ENCODE data around the gene LRRIQ1. TPM values are rescaled to one million over a fixed set of nuclear protein-coding genes. Genes with fewer than 3 reads are reported as not detected.
"Not testable (repeated sequence)": the region's sequence is repeated elsewhere in the genome, so short reads cannot be mapped to it uniquely, and the experiment has no call there.

Gene LRRIQ1
- total RNA-seq, 2 donors from 2014 or later, result 0.12 TPM; not detected in 1

GRCh38 chr12:85179680-85180270, 143.6 kb downstream of the LRRIQ1 start:
- no peak for DNase-seq (ENCODE audit: low spot score)
- no peaks in the 10 kb centered on the region for H3K27me3 ChIP-seq
- H3K4me1 ChIP-seq, result no peaks in the 10 kb centered on the region
- H3K27ac ChIP-seq, result no peak overlapping the region
- H3K36me3 ChIP-seq, result no peaks in the 10 kb centered on the region
- TF ChIP-seq CTCF (IDR thresholded peaks at IDR 0.05), result no peak
- no peaks in the 10 kb centered on the region for H3K9me3 ChIP-seq
- no peak overlapping the region for H3K4me3 ChIP-seq

- H3K27ac ChIP-seq, result no peak overlapping the region
- no peak for DNase-seq (ENCODE audit: low spot score)
- H3K27me3 ChIP-seq, result no peaks in the 10 kb centered on the region
- no peaks in the 10 kb centered on the region for H3K4me1 ChIP-seq
- no peak overlapping the region for H3K4me3 ChIP-seq
- H3K36me3 ChIP-seq, result no peaks in the 10 kb centered on the region
- no peak for TF ChIP-seq CTCF (IDR thresholded peaks at IDR 0.05)
- H3K9me3 ChIP-seq, result no peaks in the 10 kb centered on the region
Observed at GRCh38 chr12:85182699-85183098, 146.5 kb downstream of the LRRIQ1 start.

GRCh38 chr12:85183855-85184254, 147.7 kb downstream of the LRRIQ1 start:
- Histone ChIP-seq H3K4me1 (no peaks in the 10 kb centered on the region), H3K27me3 (no peaks in the 10 kb centered on the region), H3K9me3 (no peaks in the 10 kb centered on the region), H3K36me3 (no peaks in the 10 kb centered on the region), H3K27ac (no peak overlapping the region), H3K4me3 (no peak overlapping the region)
- TF ChIP-seq CTCF (IDR thresholded peaks at IDR 0.05), result no peak
- DNase-seq (ENCODE audit: low spot score), result no peak

GRCh38 chr12:85186236-85186635, 150.1 kb downstream of the LRRIQ1 start:
- H3K27ac ChIP-seq, result no peak overlapping the region
- DNase-seq (ENCODE audit: low spot score), result no peak
- H3K9me3 ChIP-seq, result no peaks in the 10 kb centered on the region
- H3K4me3 ChIP-seq, result no peak overlapping the region
- H3K4me1 ChIP-seq, result no peaks in the 10 kb centered on the region
- TF ChIP-seq CTCF (IDR thresholded peaks at IDR 0.05), result no peak
- no peaks in the 10 kb centered on the region for H3K27me3 ChIP-seq
- no peaks in the 10 kb centered on the region for H3K36me3 ChIP-seq

GRCh38 chr12:85188619-85189018, 152.5 kb downstream of the LRRIQ1 start:
- no peak for TF ChIP-seq CTCF (IDR thresholded peaks at IDR 0.05)
- H3K4me3 ChIP-seq, result no peak overlapping the region
- H3K4me1 ChIP-seq, result no peaks in the 10 kb centered on the region

GRCh38 chr12:85190728-85191127, 154.6 kb downstream of the LRRIQ1 start:
- Histone ChIP-seq H3K27ac (no peak overlapping the region), H3K36me3 (no peaks in the 10 kb centered on the region), H3K4me1 (no peaks in the 10 kb centered on the region), H3K4me3 (no peak overlapping the region), H3K27me3 (no peaks in the 10 kb centered on the region), H3K9me3 (no peaks in the 10 kb centered on the region)
- TF ChIP-seq CTCF (IDR thresholded peaks at IDR 0.05), result no peak
- no peak for DNase-seq (ENCODE audit: low spot score)

More at GRCh38 chr12:85188619-85189018, 152.5 kb downstream of the LRRIQ1 start:
- H3K9me3 ChIP-seq, result no peaks in the 10 kb centered on the region
- no peak overlapping the region for H3K27ac ChIP-seq
- no peaks in the 10 kb centered on the region for H3K36me3 ChIP-seq
- no peak for DNase-seq (ENCODE audit: low spot score)
- no peaks in the 10 kb centered on the region for H3K27me3 ChIP-seq

- H3K27me3 ChIP-seq, result not testable (repeated sequence)
Observed at GRCh38 chr12:85203809-85204208, 167.7 kb downstream of the LRRIQ1 start.

More at GRCh38 chr12:85203809-85204208, 167.7 kb downstream of the LRRIQ1 start:
- H3K4me3 ChIP-seq; H3K9me3 ChIP-seq; H3K27ac ChIP-seq; H3K36me3 ChIP-seq; H3K4me1 ChIP-seq; DNase-seq (ENCODE audit: low spot score): not testable (repeated sequence)
